ENCODE measurements around the gene GRAMD1A. TPM values are rescaled to one million over a fixed set of nuclear protein-coding genes. Genes with fewer than 3 reads are reported as not detected.
"Not testable (repeated sequence)": the region's sequence is repeated elsewhere in the genome, so short reads cannot be mapped to it uniquely, and the experiment has no call there.

Gene GRAMD1A
- total RNA-seq, 2 donors from 2014 or later: 26.3 to 31.0 TPM

GRCh38 chr19:35026418-35026817, 26.3 kb downstream of the GRAMD1A start:
- intact Hi-C loops (cut with DNase I): no loop called here
- TF ChIP-seq, protein P1, sequence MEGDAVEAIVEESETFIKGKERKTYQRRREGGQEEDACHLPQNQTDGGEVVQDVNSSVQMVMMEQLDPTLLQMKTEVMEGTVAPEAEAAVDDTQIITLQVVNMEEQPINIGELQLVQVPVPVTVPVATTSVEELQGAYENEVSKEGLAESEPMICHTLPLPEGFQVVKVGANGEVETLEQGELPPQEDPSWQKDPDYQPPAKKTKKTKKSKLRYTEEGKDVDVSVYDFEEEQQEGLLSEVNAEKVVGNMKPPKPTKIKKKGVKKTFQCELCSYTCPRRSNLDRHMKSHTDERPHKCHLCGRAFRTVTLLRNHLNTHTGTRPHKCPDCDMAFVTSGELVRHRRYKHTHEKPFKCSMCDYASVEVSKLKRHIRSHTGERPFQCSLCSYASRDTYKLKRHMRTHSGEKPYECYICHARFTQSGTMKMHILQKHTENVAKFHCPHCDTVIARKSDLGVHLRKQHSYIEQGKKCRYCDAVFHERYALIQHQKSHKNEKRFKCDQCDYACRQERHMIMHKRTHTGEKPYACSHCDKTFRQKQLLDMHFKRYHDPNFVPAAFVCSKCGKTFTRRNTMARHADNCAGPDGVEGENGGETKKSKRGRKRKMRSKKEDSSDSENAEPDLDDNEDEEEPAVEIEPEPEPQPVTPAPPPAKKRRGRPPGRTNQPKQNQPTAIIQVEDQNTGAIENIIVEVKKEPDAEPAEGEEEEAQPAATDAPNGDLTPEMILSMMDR (IDR thresholded peaks at IDR 0.05): no peak
- Histone ChIP-seq H3K27ac (no peak overlapping the region), H3K27me3 (peaks cover 15% of the 10 kb centered on the region), H3K9ac (ENCODE audit: low read depth in 2 of 2, low read length in 2 of 2) (no peak overlapping the region), H3K4me3 (no peak overlapping the region), H3K9me3 (no peaks in the 10 kb centered on the region), H3K4me1 (no peaks in the 10 kb centered on the region), H3K36me3 (no peaks in the 10 kb centered on the region)
- DNase-seq: no peak

DNA sequence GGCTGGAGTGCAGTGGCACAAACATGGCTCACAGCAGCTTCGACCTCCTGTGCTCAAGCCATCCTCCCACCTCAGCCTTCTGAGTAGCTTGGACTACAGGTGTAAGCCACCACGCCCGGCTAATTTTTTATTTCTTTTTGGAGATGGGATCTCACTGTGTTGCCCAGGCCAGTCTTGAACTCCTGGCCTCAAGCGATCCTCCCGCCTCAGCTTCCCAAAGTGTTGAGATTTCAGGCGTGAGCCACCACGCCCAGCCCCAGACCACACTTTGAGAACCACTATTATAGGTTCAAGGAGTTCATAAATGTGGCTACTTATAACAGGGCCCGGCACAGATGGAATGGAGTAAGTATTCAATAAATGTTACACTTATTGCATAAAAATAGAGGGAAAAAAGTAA, 26.9 kb downstream of the GRAMD1A start:
- intact Hi-C loops (cut with DNase I): no loop called here
- H3K4me1 ChIP-seq: no peaks in the 10 kb centered on the region
- no peak overlapping the region for H3K9ac ChIP-seq (ENCODE audit: low read depth in 2 of 2, low read length in 2 of 2)
- peaks cover 19% of the 10 kb centered on the region for H3K27me3 ChIP-seq
- no peak for DNase-seq
- H3K36me3 ChIP-seq: no peaks in the 10 kb centered on the region
- TF ChIP-seq, protein P1 (IDR thresholded peaks at IDR 0.05): no peak
- no peak overlapping the region for H3K4me3 ChIP-seq
- H3K9me3 ChIP-seq: no peaks in the 10 kb centered on the region
- no peak overlapping the region for H3K27ac ChIP-seq

DNA sequence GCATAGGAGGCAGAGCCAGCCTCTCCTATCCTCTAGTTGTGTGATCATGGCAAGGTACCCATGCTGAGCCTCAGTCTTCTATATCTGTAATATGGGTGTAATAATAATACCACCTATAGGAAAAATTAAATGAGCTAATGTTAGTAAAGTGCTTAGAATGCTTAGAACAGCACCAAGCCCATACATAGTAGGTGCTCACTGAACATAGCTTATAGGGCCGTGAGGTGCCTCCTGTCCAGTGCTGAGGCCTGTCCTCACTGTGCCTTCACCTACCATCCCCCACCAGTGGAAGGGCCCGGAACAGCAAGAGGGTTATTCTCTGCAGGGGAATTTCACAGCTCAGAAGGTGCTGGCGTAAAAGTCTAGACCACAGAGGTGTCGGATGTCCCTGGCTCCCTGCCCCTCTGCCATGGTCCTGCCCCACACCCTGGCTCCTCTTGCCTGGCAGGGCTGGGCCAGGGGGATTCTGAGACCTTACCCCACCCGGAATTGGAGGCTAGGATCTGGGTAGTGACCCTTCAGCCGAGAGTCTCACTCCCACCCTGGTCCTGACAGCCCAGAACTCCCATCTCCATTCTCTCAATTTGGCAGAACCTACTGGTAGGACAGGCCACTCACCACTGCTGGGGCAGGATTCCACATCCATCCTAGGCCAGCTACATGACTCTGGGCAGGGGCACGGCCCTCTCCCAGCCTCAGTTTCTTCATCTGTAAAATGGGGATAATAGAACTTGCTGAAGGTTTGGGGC, 27.9 kb downstream of the GRAMD1A start:
- H3K4me3 ChIP-seq: no peak overlapping the region
- no peaks in the 10 kb centered on the region for H3K36me3 ChIP-seq
- DNase-seq: no peak

GRCh38 chr19:35028600-35028885, 28.4 kb downstream of the GRAMD1A start:
- H3K9ac ChIP-seq (ENCODE audit: low read depth in 2 of 2, low read length in 2 of 2); H3K36me3 ChIP-seq; H3K4me3 ChIP-seq; H3K9me3 ChIP-seq; DNase-seq; H3K4me1 ChIP-seq; intact Hi-C loops (cut with DNase I); H3K27ac ChIP-seq: not testable (repeated sequence)
- peaks cover 24% of the 10 kb centered on the region for H3K27me3 ChIP-seq

More for the DNA sequence above, 27.9 kb downstream of the GRAMD1A start:
- Histone ChIP-seq H3K27me3 (peaks cover 24% of the 10 kb centered on the region), H3K27ac (no peak overlapping the region), H3K4me1 (no peaks in the 10 kb centered on the region), H3K9ac (ENCODE audit: low read depth in 2 of 2, low read length in 2 of 2) (no peak overlapping the region), H3K9me3 (no peaks in the 10 kb centered on the region)
- intact Hi-C loops (cut with DNase I): no loop called here
- TF ChIP-seq, protein P1 (IDR thresholded peaks at IDR 0.05): no peak

DNA sequence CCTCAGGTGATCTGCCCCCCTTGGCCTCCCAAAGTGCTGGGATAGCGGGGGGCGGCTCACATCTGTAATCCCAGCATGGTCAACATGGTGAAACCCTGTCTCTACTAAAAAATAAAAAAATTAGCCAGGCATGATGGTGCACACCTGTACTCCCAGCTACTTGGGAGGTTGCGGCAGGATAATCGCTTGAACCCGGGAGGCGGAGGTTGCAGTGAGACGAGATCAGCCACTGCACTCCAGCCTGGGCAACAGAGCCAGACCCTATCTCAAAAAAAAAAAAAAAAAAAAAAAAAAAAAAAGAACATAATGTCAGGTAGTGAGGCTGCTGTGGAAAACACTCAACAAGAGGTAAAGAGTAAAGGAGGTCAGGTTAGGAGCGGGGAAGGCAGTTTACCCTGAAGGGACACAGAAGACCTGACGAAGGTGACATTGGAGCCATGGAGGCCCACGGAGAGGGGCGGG, 29.2 kb downstream of the GRAMD1A start:
- H3K4me1 ChIP-seq; intact Hi-C loops (cut with DNase I); H3K9me3 ChIP-seq; H3K4me3 ChIP-seq; H3K27ac ChIP-seq; H3K36me3 ChIP-seq; DNase-seq; H3K9ac ChIP-seq (ENCODE audit: low read depth in 2 of 2, low read length in 2 of 2): not testable (repeated sequence)
- peaks cover 24% of the 10 kb centered on the region for H3K27me3 ChIP-seq

DNA sequence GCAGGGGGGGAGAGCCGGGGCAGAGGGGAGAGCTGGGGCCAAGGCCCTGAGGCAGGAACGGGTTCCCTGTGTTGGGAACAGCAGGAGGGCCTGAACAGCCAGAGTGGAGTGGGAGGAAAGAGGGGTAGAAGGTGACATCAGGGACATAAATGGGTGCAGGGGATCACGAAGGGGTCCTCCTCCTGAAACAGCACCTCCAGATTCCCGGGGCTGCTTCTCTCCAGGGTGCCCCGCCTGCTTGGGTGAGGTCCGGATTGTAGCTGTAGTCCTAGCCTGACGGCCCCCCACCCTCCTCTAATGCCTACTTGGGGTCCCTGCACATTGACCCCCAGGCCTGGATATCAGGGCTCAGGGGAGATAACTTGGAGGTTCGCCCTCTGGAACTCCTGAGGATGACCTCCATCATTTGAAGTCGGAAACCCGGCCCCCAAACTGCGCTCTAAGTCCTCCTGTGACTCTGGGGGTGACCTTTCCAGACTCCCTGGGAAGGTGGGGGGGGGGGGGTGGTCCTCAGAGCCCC, 29.7 kb downstream of the GRAMD1A start:
- Histone ChIP-seq H3K27me3 (peaks cover 24% of the 10 kb centered on the region), H3K27ac (no peak overlapping the region), H3K36me3 (no peaks in the 10 kb centered on the region), H3K9me3 (no peaks in the 10 kb centered on the region), H3K4me3 (no peak overlapping the region), H3K4me1 (no peaks in the 10 kb centered on the region), H3K9ac (ENCODE audit: low read depth in 2 of 2, low read length in 2 of 2) (peak overlapping the region in 1 of 2 donors; percentile 12)
- intact Hi-C loops (cut with DNase I): no loop called here
- TF ChIP-seq, protein P1 (IDR thresholded peaks at IDR 0.05): no peak
- DNase-seq: no peak

Data from colonic mucosa (tissue), 4 donors.